Endodermal cell (in vitro differentiated cells): ENCODE results near the gene CDHR1. TPM values are rescaled to one million over a fixed set of nuclear protein-coding genes. Genes with fewer than 3 reads are reported as not detected.

Experiments
- DNase-seq: peaks from one replicate; pipeline ENCODE4 v3.0.0-alpha.2; 2017
- H3K27ac ChIP-seq: 2 replicates; pipeline ENCODE4 v1.5.1; 2013; ENCODE audit warnings: mild to moderate bottlenecking, low read depth, low read length, moderate library complexity
- H3K27me3 ChIP-seq: 2 replicates; pipeline ENCODE4 v1.6.1; 2013; ENCODE audit warnings: mild to moderate bottlenecking, low read length, moderate library complexity; ENCODE audit not compliant: insufficient read depth, control insufficient read depth, poor library complexity, severe bottlenecking
- H3K36me3 ChIP-seq: 2 replicates; pipeline ENCODE4 v1.7.0; 2013; ENCODE audit warnings: mild to moderate bottlenecking, low read length, moderate library complexity; ENCODE audit not compliant: control insufficient read depth, insufficient read depth
- H3K4me1 ChIP-seq: one replicate; pipeline ENCODE4 v1.7.0; 2013; ENCODE audit warnings: low read length; ENCODE audit not compliant: control insufficient read depth, insufficient read depth
- H3K4me3 ChIP-seq: 2 replicates; pipeline ENCODE4 v1.5.1; 2013; ENCODE audit warnings: mild to moderate bottlenecking, low read length, moderate library complexity
- H3K9ac ChIP-seq: 2 replicates; pipeline ENCODE4 v1.6.1; 2013; ENCODE audit warnings: mild to moderate bottlenecking, low read length, moderate library complexity; ENCODE audit not compliant: poor library complexity, severe bottlenecking; ENCODE audit errors: extremely low read depth
- H3K9me3 ChIP-seq: 2 replicates; pipeline ENCODE4 v1.6.1; 2013; ENCODE audit warnings: mild to moderate bottlenecking, low read length, moderate library complexity; ENCODE audit not compliant: control insufficient read depth
- H3K27ac Mint-ChIP-seq: 2 replicates; pipeline ENCODE4 v1.8.0; 2020; ENCODE audit warnings: mixed read lengths
- H3K27me3 Mint-ChIP-seq: 2 replicates; pipeline ENCODE4 v1.8.0; 2021; ENCODE audit warnings: mild to moderate bottlenecking, mixed read lengths; ENCODE audit not compliant: insufficient read depth
- H3K36me3 Mint-ChIP-seq: 2 replicates; pipeline ENCODE4 v1.8.0; 2020; ENCODE audit warnings: low read depth, mixed read lengths
- H3K4me1 Mint-ChIP-seq: 2 replicates; pipeline ENCODE4 v1.8.0; 2020; ENCODE audit warnings: mixed read lengths
- H3K4me3 Mint-ChIP-seq: 2 replicates; pipeline ENCODE4 v1.8.0; 2020; ENCODE audit warnings: mild to moderate bottlenecking, moderate library complexity, mixed read lengths
- H3K9me3 Mint-ChIP-seq: 2 replicates; pipeline ENCODE4 v1.8.0; 2020; ENCODE audit warnings: mild to moderate bottlenecking, mixed read lengths
- CTCF ChIP-seq: fragments of 200-600 bp; sonication (generic); conservative IDR thresholded peaks from 2 replicates; pipeline ENCODE4 v1.5.0; 2021; ENCODE audit warnings: antibody characterized with exemption, mild to moderate bottlenecking
- WGBS, 2 experiments: methylation state at CpG; one replicate each; pipeline versions ENCODE4 v1.1.5 to v1.1.7; 2013; ENCODE audit warnings: missing lambda C conversion rate in 2 of 2, mixed read lengths in 1 of 2; ENCODE audit not compliant: insufficient coverage in 1 of 2, insufficient read length in 1 of 2; 5-methylcytosine and 5-hydroxymethylcytosine counted together
- total RNA-seq, 2 donors: library from RNA; stranded (reverse); fragmentation: NEBNext Ultra II Directional in 1 of 2; extraction: Animal tissue kit (Norgen Biotek cat#: 25700) in 1 of 2; gene quantifications; 2 replicates in 1 of 2; 3 replicates in 1 of 2; pipeline ENCODE4 v1.2.1, GENCODE V29; 2021

The CDHR1 gene
- total RNA-seq, 2 donors from 2014 or later: 0.77 to 4.1 TPM

GRCh38 chr10:84149854-84150253 lies 44.5 kb upstream of the CDHR1 start:
- Mint-ChIP-seq H3K4me3 (no peak overlapping the region), H3K27ac (no peak overlapping the region), H3K9me3 (no peaks in the 10 kb centered on the region), H3K4me1 (no peaks in the 10 kb centered on the region), H3K27me3 (no peaks in the 10 kb centered on the region), H3K36me3 (peaks cover 61% of the 10 kb centered on the region)
- H3K9me3 ChIP-seq: no peaks in the 10 kb centered on the region
- WGBS, 2 experiments: 90 to 100% methylated on average over 1 to 2 of the region's 2 CpGs
- H3K4me1 ChIP-seq: no peaks in the 10 kb centered on the region
- no peak for TF ChIP-seq CTCF
- H3K36me3 ChIP-seq: peaks cover 92% of the 10 kb centered on the region
- H3K4me3 ChIP-seq: no peak overlapping the region
- DNase-seq: no peak
- no peak overlapping the region for H3K9ac ChIP-seq
- no peak overlapping the region for H3K27ac ChIP-seq
- H3K27me3 ChIP-seq: no peaks in the 10 kb centered on the region

GRCh38 chr10:84152769-84153168 lies 41.6 kb upstream of the CDHR1 start:
- Histone ChIP-seq H3K9me3 (no peaks in the 10 kb centered on the region), H3K4me1 (no peaks in the 10 kb centered on the region), H3K9ac (no peak overlapping the region), H3K36me3 (peaks cover 75% of the 10 kb centered on the region), H3K27ac (no peak overlapping the region), H3K27me3 (no peaks in the 10 kb centered on the region), H3K4me3 (no peak overlapping the region)
- H3K4me1 Mint-ChIP-seq: peaks cover 6% of the 10 kb centered on the region
- no peak overlapping the region for H3K4me3 Mint-ChIP-seq
- peaks cover 57% of the 10 kb centered on the region for H3K36me3 Mint-ChIP-seq
- no peak for TF ChIP-seq CTCF
- peaks cover 7% of the 10 kb centered on the region for H3K27me3 Mint-ChIP-seq
- no peaks in the 10 kb centered on the region for H3K9me3 Mint-ChIP-seq
- no peak overlapping the region for H3K27ac Mint-ChIP-seq
- DNase-seq: no peak

GRCh38 chr10:84155521-84155920 lies 38.8 kb upstream of the CDHR1 start:
- H3K9ac ChIP-seq: no peak overlapping the region
- Mint-ChIP-seq H3K4me3 (no peak overlapping the region), H3K27me3 (peaks cover 26% of the 10 kb centered on the region), H3K9me3 (no peaks in the 10 kb centered on the region), H3K4me1 (peaks cover 29% of the 10 kb centered on the region), H3K36me3 (peaks cover 39% of the 10 kb centered on the region), H3K27ac (no peak overlapping the region)
- H3K27ac ChIP-seq: no peak overlapping the region
- no peak for TF ChIP-seq CTCF
- WGBS, 2 experiments: 94 to 100% methylated on average over 3 to 4 of the region's 4 CpGs
- peaks cover 6% of the 10 kb centered on the region for H3K27me3 ChIP-seq
- peaks cover 52% of the 10 kb centered on the region for H3K36me3 ChIP-seq
- no peak overlapping the region for H3K4me3 ChIP-seq
- no peaks in the 10 kb centered on the region for H3K9me3 ChIP-seq
- DNase-seq: no peak
- peaks cover 4% of the 10 kb centered on the region for H3K4me1 ChIP-seq
